Measurements from ENCODE around the gene PPDPF. TPM values are rescaled to one million over a fixed set of nuclear protein-coding genes. Genes with fewer than 3 reads are reported as not detected.
A peak's percentile ranks its signal among the peaks of the same experiment; 100 is the strongest.

Gene PPDPF
- total RNA-seq, 1 donor from 2014 or later, result 54.2 TPM

DNA sequence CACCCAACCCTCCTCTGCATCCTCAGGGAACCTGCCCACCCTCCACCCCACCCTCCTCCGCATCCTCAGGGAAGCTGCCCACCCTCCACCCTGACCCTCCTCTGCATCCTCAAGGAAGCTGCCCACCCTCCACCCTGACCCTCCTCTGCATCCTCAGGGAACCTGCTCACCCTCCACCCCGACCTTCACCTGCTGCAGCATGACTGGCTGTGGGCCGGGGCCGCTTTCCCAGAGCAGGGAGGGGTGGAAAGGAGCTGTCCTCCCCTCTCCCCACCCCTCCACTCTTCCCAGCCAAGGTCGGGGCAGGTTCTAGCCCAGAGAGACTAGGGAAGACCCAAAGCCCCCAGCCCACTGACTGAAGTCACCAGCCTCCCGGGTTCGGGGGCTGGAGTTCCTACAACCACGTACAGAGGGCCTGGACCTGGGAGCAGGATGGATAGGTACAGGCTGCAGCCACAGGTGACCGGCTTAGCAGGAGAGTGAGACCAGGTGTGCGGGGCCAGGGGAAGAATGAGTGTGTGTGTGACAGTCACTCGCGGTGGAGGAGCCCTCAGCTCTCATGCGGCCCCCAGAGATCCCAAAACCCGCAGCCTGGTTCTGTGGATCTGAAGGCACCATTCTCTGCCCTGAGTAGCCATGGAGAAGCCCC lies 33.3 kb upstream of the PPDPF start:
- no peak for DNase-seq (ENCODE audit: low spot score)

- DNase-seq (ENCODE audit: low spot score), result no peak
These were observed 32.8 kb upstream of the PPDPF start for GRCh38 chr20:63487781-63488241.

GRCh38 chr20:63488315-63489251 lies 32.0 kb upstream of the PPDPF start:
- DNase-seq (ENCODE audit: low spot score), result no peak

GRCh38 chr20:63490416-63490815 lies 30.1 kb upstream of the PPDPF start:
- no peak for DNase-seq (ENCODE audit: low spot score)

DNA sequence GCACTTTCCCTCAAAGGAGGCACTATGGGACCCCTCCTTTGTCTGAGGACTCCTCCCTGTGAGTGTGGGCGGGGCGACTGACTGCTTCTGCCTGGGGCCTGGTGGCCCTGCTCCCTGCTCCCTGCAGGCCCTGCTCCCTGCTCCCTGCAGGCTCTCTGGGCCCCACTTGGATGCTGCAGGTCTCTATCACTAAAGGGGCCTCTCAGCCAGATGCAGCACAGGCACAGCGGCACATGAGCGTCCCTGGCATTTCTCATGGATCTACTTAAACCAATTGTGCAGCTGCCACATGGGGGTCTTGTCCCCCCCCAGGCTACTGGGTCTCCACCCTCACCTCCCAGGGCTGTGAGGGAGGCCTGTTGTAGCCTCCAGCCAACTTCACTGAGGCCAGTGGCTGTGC lies 29.5 kb upstream of the PPDPF start:
- no peak for DNase-seq (ENCODE audit: low spot score)

DNA sequence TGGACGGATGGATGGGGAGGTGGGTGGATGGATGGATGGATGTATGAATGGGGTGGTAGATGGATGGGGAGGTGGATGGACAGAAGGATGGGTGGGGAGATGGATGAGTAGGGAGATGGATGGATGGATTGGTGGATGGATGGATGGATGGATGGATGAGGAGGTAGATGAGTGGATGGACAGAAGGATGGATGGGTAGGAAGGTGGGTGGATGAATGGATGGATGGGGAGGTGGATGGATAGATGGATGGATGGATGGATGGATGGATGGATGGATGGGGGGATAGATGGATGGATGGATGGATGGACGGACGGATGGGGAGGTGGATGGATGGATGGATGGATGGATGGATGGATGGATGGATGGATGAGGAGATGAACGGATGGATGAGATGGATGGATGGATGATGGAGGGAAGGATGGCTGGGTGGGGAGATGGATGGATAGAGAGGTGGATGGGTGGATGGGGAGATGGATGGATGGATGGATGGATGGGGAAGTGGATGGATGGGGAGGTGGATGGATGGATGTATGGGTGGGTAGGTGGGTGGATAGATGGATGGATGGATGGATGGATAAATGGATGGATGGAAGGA lies 28.8 kb upstream of the PPDPF start:
- no peak for DNase-seq (ENCODE audit: low spot score)

- DNase-seq (ENCODE audit: low spot score), result no peak
These were observed 28.0 kb upstream of the PPDPF start for GRCh38 chr20:63492518-63492917.

DNA sequence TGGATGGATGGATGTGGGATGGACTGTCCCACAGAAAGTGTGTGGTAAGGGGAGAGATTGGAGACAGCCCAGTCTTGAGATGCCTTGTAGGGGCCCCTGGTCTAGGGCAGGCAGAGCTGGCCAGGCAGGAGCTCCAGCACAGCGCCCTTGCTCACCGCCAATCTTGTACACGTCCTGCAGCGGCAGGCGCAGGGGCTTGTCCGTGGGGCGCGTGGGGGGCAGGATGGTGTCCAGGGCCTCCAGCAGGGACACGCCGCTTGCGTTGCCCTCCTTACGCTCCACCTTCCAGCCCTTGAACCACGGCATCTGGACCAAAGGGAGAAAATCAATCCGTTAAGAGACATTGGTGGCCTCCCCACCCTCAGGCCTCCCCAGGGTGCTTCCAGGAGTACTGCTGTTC lies 27.6 kb upstream of the PPDPF start:
- DNase-seq (ENCODE audit: low spot score), result no peak

- DNase-seq (ENCODE audit: low spot score), result no peak
These were observed 27.0 kb upstream of the PPDPF start for GRCh38 chr20:63493563-63494020.

- DNase-seq (ENCODE audit: low spot score), result no peak
These were observed 26.5 kb upstream of the PPDPF start for GRCh38 chr20:63494084-63494419.

- no peak for DNase-seq (ENCODE audit: low spot score)
These were observed 26.0 kb upstream of the PPDPF start for GRCh38 chr20:63494420-63495166.

DNA sequence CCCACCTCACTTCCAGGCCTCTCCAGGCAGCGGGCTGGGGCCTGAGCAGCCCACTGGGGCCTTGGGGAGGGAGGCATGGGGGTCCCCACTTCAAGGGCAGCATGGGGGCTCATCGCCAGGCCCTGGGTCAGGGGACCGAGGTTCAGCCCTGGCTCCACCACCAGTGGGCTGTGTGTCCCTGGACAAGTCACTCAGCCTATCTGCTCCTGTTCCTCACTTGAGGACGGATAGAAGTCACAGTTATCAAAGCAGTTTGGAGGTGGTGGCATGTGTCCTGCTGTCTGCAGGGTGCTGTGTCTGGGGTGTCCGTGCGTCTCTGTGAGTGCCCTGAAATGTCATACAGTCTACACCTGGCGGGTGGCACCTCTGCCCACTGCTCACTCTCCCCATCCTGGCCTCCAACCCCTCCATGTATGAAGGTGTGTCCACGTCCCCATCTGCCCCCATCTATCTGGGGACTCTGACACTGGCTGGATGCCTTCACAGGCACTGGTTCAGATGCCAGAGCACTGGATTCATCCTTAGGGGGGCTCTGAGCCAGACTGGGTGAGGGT lies 25.3 kb upstream of the PPDPF start:
- no peak for DNase-seq (ENCODE audit: low spot score)

DNA sequence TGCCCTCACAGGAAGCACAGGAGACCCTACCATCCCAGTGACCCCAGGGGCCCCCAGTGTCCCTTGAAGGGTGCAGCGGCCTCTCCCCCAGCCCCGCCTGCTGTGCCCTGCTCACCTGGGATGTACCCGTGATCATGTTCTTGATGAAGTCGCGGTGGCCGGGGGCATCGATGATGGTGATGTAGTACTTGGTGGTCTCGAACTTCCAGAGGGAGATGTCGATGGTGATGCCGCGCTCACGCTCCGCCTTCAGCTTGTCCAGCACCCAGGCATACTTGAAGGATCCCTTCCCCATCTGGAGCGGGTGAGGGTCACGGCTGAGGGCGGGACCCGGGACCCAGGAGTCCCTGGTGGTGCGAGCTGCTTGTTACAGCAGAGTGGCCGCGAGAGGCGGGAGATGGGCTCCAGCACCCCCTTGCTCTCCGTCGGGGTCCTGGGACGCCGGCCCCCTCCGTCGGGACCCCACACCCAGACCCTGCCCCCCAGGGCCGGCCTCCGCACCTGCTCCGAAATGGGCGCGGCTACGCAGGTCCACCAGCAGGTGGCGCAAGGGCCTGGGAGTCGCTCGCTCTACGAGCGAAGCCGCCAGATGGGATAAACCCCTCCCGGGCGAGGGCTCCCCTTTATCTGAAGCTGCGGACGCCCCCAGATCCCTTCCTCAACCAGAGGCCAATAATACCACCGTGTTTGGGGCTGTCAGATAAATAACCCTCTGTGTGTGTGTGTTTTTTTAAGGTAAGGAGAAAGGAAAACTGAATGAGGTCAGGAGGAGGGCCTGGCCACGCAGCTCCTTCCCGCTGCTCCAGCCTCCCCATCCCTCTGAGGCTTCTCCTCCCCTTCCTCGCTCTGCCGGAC lies 24.6 kb upstream of the PPDPF start:
- peak; percentile 43 for DNase-seq (ENCODE audit: low spot score)

DNA sequence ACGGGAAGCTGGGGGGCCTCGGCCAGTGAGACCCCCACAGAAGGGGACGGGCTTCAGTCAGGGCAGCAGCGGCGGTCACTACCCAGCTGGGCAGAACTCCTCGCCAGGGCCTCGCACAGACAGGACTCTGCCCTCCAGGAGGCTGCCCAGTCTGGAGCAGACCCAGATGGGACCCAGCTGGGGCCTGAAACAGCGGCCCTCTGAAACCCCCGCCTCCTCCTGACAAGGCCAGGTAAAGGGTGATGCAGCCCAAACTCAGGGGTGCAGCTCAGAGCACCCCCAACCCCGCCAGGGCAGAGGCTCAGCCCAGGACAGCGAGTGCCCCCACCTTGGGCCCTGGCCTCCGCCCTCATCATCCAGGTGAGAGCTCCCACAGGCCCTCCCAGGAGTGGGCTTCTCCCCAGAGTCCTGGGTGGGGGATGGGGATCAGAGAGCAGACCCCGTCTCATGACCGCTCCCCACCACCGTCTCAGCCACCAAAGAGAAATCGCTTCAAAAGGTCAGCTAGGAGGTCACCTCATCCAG lies 23.9 kb upstream of the PPDPF start:
- no peak for DNase-seq (ENCODE audit: low spot score)

- DNase-seq (ENCODE audit: low spot score), result no peak
These were observed 23.2 kb upstream of the PPDPF start for GRCh38 chr20:63497138-63497945.

DNA sequence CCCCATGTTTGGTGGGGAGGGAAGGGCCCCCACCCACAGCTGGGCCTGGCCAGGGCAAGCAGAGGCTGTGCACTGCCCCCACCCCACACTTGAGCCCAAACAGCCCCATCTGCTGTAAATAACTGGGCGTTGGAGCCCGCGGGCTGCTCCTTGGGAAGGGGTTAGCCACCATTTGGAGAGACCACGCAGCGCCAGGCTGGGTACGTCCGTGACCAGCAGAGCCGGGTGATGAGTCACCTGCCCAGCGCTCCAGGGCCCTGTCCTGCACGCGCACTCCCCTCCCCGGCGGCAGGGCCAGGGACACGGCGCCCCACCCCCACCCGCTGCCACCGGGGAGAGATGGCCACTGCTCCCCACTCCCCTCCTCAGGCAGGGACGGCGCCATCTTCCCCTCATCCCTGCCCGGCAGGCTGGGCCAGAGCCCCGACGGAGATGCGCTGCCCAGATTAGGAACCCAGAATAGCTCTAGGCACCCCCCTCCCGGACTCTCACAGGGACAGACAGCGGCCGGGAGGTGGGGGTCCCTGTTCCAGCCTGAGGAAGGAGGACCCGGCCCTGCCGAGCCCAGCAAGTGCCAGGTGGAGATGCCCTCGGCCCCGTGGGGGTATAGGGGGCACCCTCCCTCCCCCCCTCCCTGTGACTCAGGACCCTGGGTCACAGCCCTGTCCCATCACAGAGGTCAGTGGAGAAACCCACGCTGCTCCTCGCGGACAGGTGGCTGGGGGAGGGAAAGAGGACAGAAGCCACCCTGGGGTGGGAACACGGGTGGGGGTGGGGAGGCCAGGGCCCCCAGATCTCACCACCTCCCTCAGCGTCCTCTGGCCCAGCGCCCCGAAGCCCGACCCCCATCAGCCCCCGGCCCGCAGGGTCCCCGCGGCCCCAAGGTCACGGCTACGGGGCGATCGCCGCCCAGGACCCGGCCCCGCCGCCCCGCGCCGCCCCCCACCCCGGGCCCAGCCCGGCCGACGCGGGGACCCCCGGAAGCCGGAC lies 22.3 kb upstream of the PPDPF start:
- no peak for DNase-seq (ENCODE audit: low spot score)

GRCh38 chr20:63498960-63499337 lies 21.6 kb upstream of the PPDPF start, which contains the start of gene EEF1A2:
Gene EEF1A2, minus strand, starts transcription at chr20:63499083. Its CDS starts 1,320 bp downstream, at chr20:63497763.
- no peak for DNase-seq (ENCODE audit: low spot score)

DNA sequence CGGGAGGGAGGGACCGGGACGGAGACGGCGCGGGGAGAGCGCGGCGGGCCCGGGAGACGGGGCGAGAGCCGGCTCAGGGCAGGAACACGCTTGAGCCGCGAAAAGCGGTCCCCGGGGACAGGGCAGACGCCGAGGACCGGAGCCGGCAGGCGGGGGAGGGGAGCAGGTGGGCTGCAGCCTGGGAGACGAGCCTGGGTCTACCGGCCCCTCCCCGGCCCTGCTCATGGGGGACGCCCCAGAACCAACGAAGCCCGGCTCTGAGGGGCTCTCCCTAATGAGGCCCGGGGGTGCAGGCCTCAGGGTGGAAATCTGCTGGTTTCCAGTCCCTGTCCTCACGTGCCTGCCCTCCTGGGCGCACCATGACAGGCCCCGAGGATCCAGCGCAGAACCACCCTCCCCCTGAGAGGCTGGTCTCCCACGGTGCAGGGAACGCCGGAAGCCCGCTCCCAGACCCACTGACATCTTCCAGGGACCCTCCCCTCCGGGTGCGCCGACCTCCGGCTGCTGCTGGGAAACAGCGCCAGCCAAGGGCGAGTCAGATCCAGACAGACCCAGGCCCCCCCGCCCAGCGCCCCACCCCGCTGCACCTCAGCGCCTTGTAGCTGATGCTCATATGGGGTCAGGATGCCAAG lies 21.1 kb upstream of the PPDPF start:
- DNase-seq (ENCODE audit: low spot score), result no peak

Measured in umbilical cord (tissue), 2 donors.